G401.6 (cell line): ENCODE results near the gene CHD3.

Source experiments
- FAIRE-seq: peaks from 2 replicates; lab custom pipeline; 2012; peaks lifted over from hg19 to GRCh38; lab: Jason Lieb, UNC

CHD3 gene

GRCh38 chr17:7873051-7873450 lies 15.5 kb upstream of the CHD3 start:
- FAIRE-seq, result no peak

DNA sequence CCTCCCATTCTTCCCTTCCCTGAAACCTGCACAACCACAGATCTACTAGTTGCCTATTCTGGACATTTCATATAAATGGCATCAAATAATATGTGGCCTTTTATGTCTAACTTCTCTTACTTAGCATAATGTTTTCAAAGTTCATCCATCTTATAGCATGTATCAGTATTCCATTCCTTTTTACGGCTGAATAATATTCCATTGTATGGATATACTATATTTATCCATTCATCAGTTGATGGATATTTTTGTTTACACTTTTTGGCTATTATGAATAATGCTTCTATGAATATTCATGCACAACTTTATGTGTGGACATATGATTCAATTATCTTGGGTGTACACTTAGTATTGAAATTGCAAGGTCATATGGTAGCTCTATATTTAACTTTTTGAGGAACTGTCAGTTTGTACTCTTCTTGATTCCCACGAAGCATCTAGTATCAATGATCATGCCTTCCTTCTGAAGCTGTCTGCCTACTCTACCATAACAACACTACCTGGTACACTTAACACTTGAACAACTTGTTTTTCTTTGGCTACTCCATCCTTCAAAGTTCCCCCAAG lies 12.7 kb upstream of the CHD3 start:
- no peak for FAIRE-seq

DNA sequence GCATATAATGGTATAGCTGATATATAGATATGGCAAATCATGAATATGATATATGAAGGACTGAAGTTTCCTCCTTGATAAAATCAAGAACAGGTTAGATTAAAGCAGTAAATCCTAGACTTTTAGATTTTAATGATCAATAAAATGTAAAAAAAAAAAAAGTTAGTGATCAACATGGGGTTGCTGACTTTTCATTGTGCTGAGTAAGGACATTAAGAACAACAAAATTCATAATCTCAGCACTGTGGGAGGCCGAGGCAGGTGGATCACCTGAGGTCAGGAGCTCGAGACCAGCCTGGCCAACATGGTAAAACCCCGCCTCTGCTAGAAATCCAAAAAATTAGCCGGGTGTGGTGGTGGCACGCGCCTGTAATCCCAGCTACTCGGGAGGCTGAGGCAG lies 10.4 kb upstream of the CHD3 start:
- no peak for FAIRE-seq

DNA sequence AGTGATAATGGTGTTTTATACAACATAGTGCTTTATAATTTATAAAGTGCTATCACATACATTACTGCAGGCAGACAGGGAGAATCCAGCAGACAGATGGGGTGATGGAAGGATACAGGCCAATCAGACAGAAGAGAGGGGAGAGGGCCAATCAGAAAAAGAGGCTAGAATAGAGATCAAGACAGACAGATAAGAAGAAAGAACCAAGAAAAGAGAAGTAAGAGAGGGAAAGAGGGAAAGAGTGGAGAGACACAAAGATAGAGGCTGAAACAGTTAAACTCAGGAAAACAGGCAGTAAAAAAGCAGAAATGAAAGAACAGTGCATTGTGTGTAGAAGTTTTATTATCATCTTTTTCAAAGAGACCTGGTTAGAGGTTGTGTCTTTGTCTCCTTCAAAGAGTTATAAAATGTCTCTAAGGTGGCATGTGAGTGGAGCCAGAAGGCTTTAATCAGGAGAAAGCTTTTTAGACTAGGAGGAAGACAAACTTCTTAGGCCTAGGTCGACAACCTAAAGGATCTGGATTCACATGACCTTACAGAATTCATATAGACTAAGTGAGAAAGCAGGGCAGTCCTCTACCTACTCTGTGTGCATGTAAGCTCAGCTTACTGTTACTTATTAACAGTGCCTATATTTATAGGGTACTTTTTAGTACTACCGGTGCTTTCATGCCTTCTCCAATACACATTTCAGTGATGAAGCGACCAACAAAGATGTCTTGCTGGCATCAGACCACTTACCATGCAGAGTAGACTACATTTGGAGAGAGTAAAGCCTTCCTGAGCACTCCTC lies 8.3 kb upstream of the CHD3 start:
- no peak for FAIRE-seq

GRCh38 chr17:7881276-7882054 lies 7.1 kb upstream of the CHD3 start:
- no peak for FAIRE-seq

DNA sequence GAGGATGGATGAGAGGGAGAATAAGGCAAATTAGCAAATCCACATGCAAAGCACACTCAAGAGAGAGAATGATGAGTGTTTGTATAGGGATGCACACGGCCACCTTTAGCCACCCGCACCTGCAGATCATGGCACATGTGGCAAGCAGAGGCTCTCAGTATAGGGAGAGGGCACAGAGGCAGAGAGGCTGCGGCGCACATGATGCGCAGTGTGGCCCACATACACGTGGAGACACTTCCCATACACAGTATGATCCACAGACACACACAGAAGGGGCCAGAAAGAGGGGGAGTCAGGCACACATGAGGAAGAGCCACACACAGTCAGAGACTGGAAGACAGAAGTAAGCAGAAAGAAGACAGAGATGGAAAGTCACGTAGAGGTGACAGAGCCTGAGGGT lies 6.5 kb upstream of the CHD3 start:
- FAIRE-seq, result no peak

DNA sequence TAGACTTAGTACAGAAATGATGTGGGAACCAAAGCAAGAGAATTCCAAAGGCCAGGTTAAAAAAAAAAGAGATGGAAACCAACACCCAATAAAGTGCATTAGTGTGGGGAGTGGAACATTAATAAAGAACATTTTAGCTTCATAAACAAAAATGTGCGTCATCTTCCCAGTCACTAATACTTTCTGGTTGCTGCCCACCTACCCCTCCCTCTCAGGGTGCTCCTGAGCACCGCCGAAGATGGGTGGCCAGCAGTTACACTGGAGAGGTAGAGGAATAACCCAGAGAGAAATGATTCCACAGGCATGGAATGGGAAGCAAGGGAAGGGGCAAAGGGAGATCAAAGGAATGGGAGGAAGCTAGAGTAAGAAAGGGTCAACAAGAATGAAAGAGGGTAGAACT lies 6.0 kb upstream of the CHD3 start:
- no peak for FAIRE-seq

DNA sequence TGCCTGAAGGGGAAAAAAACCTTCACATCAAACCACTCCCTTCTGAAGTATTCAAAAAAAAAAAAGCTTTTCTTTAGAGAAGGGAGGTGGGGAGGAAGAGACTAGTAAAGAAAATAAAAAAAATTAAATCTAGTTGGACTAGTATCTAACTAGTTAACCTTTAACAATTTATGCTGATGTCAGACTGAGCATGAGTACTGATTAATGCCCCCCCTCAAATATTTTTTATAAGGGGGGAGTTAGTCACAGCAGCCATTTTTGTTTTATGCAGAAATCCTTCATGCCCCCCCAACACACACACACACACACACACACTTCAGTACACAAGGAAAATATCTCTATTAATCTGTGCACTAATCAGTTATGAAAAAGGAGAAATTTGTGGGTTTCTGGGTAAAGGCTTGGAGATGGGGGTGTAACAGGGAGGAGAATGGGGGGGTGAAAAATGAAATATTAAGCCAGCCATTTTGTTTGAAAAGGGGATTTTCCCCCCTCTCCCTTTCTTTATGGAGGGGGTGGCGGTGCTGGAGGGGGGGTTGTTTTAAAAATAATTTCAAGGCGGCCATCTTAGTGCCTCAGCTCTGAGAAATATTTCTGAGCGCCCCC lies 4.7 kb upstream of the CHD3 start:
- FAIRE-seq, result peak; percentile 60

GRCh38 chr17:7884581-7885366 lies 3.8 kb upstream of the CHD3 start:
- FAIRE-seq, result no peak

DNA sequence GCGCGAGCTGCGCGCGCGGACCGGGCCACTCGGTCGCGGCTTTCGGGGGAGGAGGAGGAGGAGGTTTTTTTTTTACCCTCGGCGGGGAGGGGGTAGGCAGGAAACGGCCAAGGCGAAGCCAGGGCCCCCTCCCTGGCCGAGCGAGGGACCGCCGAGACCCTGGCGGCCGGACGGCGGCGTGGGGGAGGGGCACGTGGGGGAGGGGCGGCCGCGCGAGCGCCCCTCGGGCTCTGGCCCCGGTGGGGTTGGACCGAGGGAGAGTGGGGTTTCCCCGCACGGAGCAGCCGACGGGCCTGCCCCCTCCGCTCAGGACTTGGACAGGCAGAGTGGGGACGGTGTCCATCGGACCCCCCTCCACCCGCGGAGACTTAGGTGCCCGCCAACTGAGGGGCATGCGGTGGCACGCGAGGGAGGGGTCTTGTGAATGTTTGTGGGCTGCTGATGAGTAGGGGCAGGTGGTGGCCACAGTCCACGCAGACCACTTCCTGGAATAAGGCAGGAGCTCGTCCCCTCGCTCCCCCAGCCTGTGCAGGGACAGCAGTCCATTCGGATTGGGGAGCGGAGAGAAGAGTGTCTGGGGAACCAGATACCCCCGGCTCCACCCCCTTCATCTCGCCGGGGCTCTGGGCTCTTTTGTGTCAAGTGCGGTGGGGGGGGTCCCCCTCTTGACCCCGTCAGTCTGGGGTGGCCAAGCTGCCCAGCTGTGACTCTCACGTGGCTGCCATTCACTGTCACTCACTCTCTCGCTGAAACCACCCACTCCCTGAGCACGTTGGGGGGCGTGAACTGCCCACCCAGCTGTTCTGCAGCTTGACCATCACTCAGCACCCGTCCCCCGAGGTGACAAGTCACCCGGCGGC lies 3.0 kb upstream of the CHD3 start:
- no peak for FAIRE-seq

GRCh38 chr17:7886227-7887037 lies 2.2 kb upstream of the CHD3 start:
- no peak for FAIRE-seq

DNA sequence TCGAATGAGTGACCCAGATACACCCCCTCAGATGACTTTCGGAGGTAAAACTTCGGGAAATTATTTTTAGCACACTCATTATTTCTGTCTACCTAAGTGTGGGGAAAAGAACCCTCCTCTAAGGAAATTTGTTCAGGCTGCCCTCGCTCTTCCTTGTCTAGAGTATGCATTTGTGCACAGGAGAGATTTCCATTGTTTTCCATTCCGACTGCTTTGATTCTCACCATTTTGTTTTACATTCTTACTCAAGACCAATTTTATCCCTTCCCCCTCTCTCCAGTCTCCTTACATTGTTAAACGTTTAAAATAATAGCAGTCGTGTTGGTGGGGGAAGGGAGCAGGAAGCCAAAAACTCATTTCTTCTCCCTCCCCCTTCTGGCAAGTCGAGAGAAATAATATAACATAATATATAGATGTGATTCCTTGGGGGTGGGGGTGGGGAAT lies 1.5 kb upstream of the CHD3 start:
- FAIRE-seq, result no peak

DNA sequence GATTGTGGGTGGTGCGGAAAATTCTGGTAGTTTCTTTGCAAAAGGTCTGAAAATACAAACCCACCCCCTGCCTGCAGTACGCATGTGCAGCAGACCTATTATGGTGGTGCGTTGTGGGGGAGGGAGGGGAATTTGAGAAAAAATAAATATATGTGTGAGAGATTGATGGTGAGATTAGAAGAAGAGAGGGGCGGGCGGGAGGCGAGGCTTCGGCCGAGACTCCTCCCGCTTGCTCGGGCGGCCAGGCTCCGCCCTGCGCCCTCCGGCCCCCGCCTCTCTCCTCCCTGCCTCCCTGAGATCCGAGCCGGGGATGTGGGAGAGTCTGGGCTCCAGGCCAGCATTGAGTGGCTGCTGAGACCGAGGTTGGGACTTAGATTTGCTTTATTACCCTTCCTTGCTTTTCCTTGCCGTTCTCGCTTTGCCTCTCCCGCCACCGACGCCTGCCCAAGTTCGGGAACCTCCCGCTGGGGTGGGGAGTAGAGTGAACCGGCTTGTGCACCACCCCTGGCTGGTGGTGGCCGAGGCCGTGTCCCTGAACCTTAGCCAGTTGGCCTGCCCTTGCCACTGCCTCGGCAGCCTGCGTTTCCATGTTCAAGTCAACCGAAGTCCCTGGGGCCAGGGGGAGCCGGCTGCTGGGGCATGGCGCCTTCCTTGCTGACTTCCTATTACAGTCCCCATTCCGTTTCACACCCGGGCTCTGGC lies 956 bp upstream of the CHD3 start:
- peak; percentile 97 for FAIRE-seq

DNA sequence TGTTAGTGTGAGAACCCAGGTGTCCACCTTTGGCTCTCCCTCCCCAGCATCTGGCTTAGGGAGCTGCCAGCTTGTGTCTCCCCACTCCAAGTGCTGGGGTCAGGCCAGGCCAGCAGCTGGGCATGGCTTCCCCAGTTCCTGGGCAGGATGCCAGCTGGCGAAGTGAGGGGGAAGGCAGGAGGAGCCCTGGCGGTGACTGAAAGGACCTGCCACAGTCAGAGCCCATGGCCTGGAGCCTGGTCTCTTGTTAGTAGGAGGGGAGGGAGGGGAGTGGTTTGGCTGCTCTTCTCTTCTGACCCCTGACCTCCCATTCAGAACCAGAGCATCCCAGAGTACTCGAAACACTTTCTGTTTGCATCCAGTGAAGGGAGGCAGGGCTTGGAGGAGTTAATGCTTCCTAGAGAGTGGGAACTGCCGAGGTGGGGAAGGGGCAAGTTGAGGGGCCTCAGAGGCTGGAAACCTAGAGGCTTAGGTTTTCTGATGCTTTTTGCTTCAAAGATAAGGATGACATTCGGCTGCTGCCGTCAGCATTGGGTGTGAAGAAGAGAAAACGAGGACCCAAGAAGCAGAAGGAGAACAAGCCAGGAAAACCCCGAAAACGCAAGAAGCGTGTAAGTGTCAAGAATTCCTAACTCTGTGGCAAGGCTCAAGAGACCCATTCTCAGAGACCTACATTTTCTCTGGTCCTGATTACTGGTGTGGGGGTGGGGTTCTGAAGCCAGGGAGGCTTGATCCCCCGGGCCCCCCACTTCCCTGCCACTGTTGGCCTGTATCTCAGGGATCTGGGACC lies 772 bp downstream of the CHD3 start:
- no peak for FAIRE-seq

GRCh38 chr17:7893187-7893880 lies 4.7 kb downstream of the CHD3 start:
- no peak for FAIRE-seq

DNA sequence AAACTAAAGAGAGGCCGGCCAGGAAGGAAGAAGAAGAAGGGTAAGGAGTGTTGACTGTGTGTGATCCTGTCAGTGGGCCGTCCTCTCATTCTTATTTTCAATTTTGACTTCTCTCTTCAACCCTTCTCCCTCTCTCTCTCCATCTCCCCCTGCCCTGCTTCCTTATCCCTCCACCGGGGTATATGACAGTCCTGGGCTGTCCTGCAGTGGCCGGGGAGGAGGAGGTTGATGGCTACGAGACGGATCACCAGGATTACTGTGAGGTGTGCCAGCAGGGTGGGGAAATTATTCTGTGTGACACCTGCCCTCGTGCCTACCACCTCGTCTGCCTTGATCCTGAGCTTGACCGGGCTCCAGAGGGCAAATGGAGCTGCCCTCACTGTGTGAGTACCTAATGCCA lies 5.6 kb downstream of the CHD3 start:
- FAIRE-seq, result no peak

GRCh38 chr17:7894866-7895265 lies 6.3 kb downstream of the CHD3 start:
- FAIRE-seq, result no peak

- no peak for FAIRE-seq
Observed at GRCh38 chr17:7897090-7897489, 8.5 kb downstream of the CHD3 start.
